BE2C (cell line): ENCODE results near the gene ZHX3.

Experiments
- DNase-seq: peaks from one replicate; pipeline ENCODE4 v3.0.0-alpha.2; 2020
- H3K27me3 ChIP-seq: fragments of 250-450 bp; sonication (Bioruptor Pico); 2 replicates; pipeline ENCODE4 v1.5.1; 2020; ENCODE audit warnings: mild to moderate bottlenecking
- H3K36me3 ChIP-seq: fragments of 250-450 bp; sonication (Bioruptor Pico); 2 replicates; pipeline ENCODE4 v1.5.1; 2020; ENCODE audit warnings: mild to moderate bottlenecking
- H3K4me1 ChIP-seq: fragments of 250-450 bp; sonication (Bioruptor Pico); 2 replicates; pipeline ENCODE4 v1.5.1; 2020
- H3K4me3 ChIP-seq: 2 replicates; pipeline ENCODE4 v1.5.1; 2011; ENCODE audit warnings: low read depth, low read length
- H3K9me3 ChIP-seq: fragments of 250-450 bp; sonication (Bioruptor Pico); 2 replicates; pipeline ENCODE4 v1.5.1; 2020
- CTCF ChIP-seq: IDR thresholded peaks from 2 replicates; pipeline ENCODE4 v1.5.1; 2012; ENCODE audit warnings: mild to moderate bottlenecking, low read depth, low read length

ZHX3 gene

GRCh38 chr20:41158082-41158625, 159.4 kb downstream of the ZHX3 start:
- Histone ChIP-seq H3K36me3 (peaks cover 32% of the 10 kb centered on the region), H3K4me1 (no peaks in the 10 kb centered on the region), H3K4me3 (no peak overlapping the region)

GRCh38 chr20:41155261-41155660, 162.3 kb downstream of the ZHX3 start:
- no peak overlapping the region for H3K4me3 ChIP-seq
- H3K36me3 ChIP-seq: peaks cover 13% of the 10 kb centered on the region
- TF ChIP-seq CTCF: no peak
- no peak for DNase-seq
- H3K4me1 ChIP-seq: no peaks in the 10 kb centered on the region
- no peaks in the 10 kb centered on the region for H3K9me3 ChIP-seq
- H3K27me3 ChIP-seq: no peaks in the 10 kb centered on the region

More at GRCh38 chr20:41158082-41158625, 159.4 kb downstream of the ZHX3 start:
- TF ChIP-seq CTCF: no peak
- Histone ChIP-seq H3K27me3 (no peaks in the 10 kb centered on the region), H3K9me3 (no peaks in the 10 kb centered on the region)
- DNase-seq: no peak

GRCh38 chr20:41154436-41155176, 162.9 kb downstream of the ZHX3 start:
- no peaks in the 10 kb centered on the region for H3K9me3 ChIP-seq
- TF ChIP-seq CTCF: no peak; the same call in 1 of the 2 replicates
- H3K27me3 ChIP-seq: no peaks in the 10 kb centered on the region
- no peak for DNase-seq
- H3K4me1 ChIP-seq: no peaks in the 10 kb centered on the region
- H3K36me3 ChIP-seq: peaks cover 7% of the 10 kb centered on the region; the same call in 1 of the 2 replicates
- H3K4me3 ChIP-seq: no peak overlapping the region

GRCh38 chr20:41152108-41152757, 165.3 kb downstream of the ZHX3 start:
- no peaks in the 10 kb centered on the region for H3K9me3 ChIP-seq
- no peak for DNase-seq
- no peak for TF ChIP-seq CTCF
- no peaks in the 10 kb centered on the region; the same call in 1 of the 2 replicates for H3K36me3 ChIP-seq
- H3K27me3 ChIP-seq: no peaks in the 10 kb centered on the region
- no peak overlapping the region for H3K4me3 ChIP-seq
- no peaks in the 10 kb centered on the region for H3K4me1 ChIP-seq

- Histone ChIP-seq H3K27me3 (no peaks in the 10 kb centered on the region), H3K4me1 (no peaks in the 10 kb centered on the region), H3K36me3 (no peaks in the 10 kb centered on the region; the same call in 1 of the 2 replicates), H3K9me3 (no peaks in the 10 kb centered on the region), H3K4me3 (no peak overlapping the region)
- TF ChIP-seq CTCF: no peak
- DNase-seq: no peak
Measured at GRCh38 chr20:41151134-41151869, 166.2 kb downstream of the ZHX3 start.
